WTC11 (cell line): Measurements from ENCODE around the gene CD4. TPM values are rescaled to one million over a fixed set of nuclear protein-coding genes. Genes with fewer than 3 reads are reported as not detected.

ENCODE experiments used
- ATF1 ChIP-seq: sonication (generic); formaldehyde crosslinking; IDR thresholded peaks from 2 replicates; pipeline ENCODE4 v1.8.1; 2023; ENCODE audit warnings: mild to moderate bottlenecking, moderate library complexity, missing genetic modification reagents
- CBFB ChIP-seq: sonication (generic); formaldehyde crosslinking; IDR thresholded peaks from 2 replicates; pipeline ENCODE4 v1.8.1; 2022; ENCODE audit warnings: mild to moderate bottlenecking, low read depth, missing genetic modification reagents
- ESRRA ChIP-seq: sonication (generic); formaldehyde crosslinking; IDR thresholded peaks from 2 replicates; pipeline ENCODE4 v1.8.1; 2022; ENCODE audit warnings: mild to moderate bottlenecking, missing genetic modification reagents, borderline replicate concordance
- GTF2I ChIP-seq: fragments of 250-450 bp; sonication (Bioruptor Pico); conservative IDR thresholded peaks from 2 replicates; pipeline ENCODE4 v1.4.0; 2021; ENCODE audit warnings: mild to moderate bottlenecking
- JAZF1 ChIP-seq: fragments of 250-450 bp; sonication (Bioruptor Pico); IDR thresholded peaks from 2 replicates; pipeline ENCODE4 v1.9.0; 2021; ENCODE audit warnings: moderate library complexity, mild to moderate bottlenecking, inconsistent platforms
- JUN ChIP-seq: sonication (generic); formaldehyde crosslinking; IDR thresholded peaks from 2 replicates; pipeline ENCODE4 v1.8.0; 2023; ENCODE audit warnings: mild to moderate bottlenecking, missing genetic modification reagents
- KAT7 ChIP-seq: sonication (generic); formaldehyde crosslinking; IDR thresholded peaks from 2 replicates; pipeline ENCODE4 v1.8.1; 2023; ENCODE audit warnings: missing genetic modification reagents, mild to moderate bottlenecking, borderline replicate concordance
- MYBL2 ChIP-seq: sonication (generic); formaldehyde crosslinking; IDR thresholded peaks from 2 replicates; pipeline ENCODE4 v1.8.1; 2023; ENCODE audit warnings: mild to moderate bottlenecking, moderate library complexity, missing genetic modification reagents
- NFYB ChIP-seq: sonication (generic); formaldehyde crosslinking; conservative IDR thresholded peaks from 2 replicates; pipeline ENCODE4 v1.8.0; 2022; ENCODE audit warnings: low read depth, missing genetic modification reagents
- NR1H2 ChIP-seq: sonication (generic); formaldehyde crosslinking; IDR thresholded peaks from 2 replicates; pipeline ENCODE4 v1.9.0; 2021; ENCODE audit warnings: mild to moderate bottlenecking, moderate library complexity, missing genetic modification reagents
- NR2C2 ChIP-seq: sonication (generic); formaldehyde crosslinking; IDR thresholded peaks from 2 replicates; pipeline ENCODE4 v1.8.0; 2022; ENCODE audit warnings: mild to moderate bottlenecking, missing genetic modification reagents
- PRRX2 ChIP-seq: fragments of 250-450 bp; sonication (Bioruptor Pico); IDR thresholded peaks from 2 replicates; pipeline ENCODE4 v1.8.0; 2021; ENCODE audit warnings: mild to moderate bottlenecking
- TEAD4 ChIP-seq: sonication (generic); formaldehyde crosslinking; IDR thresholded peaks from 2 replicates; pipeline ENCODE4 v1.8.0; 2022; ENCODE audit warnings: mild to moderate bottlenecking, missing genetic modification reagents
- ZNF219 ChIP-seq: sonication (generic); formaldehyde crosslinking; IDR thresholded peaks from 2 replicates; pipeline ENCODE4 v1.8.0; 2023; ENCODE audit warnings: missing genetic modification reagents, mild to moderate bottlenecking, borderline replicate concordance
- ZNF232 ChIP-seq: sonication (generic); formaldehyde crosslinking; IDR thresholded peaks from 2 replicates; pipeline ENCODE4 v1.8.0; 2022; ENCODE audit warnings: mild to moderate bottlenecking, missing genetic modification reagents
- ZNF317 ChIP-seq: sonication (generic); formaldehyde crosslinking; IDR thresholded peaks from 2 replicates; pipeline ENCODE4 v1.8.1; 2023; ENCODE audit warnings: low read depth, mild to moderate bottlenecking, moderate library complexity, missing genetic modification reagents, borderline replicate concordance
- ZNF423 ChIP-seq: fragments of 250-450 bp; sonication (Bioruptor Pico); IDR thresholded peaks from 2 replicates; pipeline ENCODE4 v2.1.2; 2022; ENCODE audit warnings: mild to moderate bottlenecking, moderate library complexity
- ZNF671 ChIP-seq: fragments of 250-450 bp; sonication (Bioruptor Pico); IDR thresholded peaks from 2 replicates; pipeline ENCODE4 v1.8.0; 2021; ENCODE audit warnings: mild to moderate bottlenecking
- total RNA-seq: library from RNA; stranded (reverse); gene quantifications from 3 replicates; pipeline ENCODE4 v1.2.3, GENCODE V29; 2021
- TF ChIP-seq, protein P1 (sequence below): sonication (generic); formaldehyde crosslinking; IDR thresholded peaks from 2 replicates; pipeline ENCODE4 v1.8.0; 2022; ENCODE audit warnings: mild to moderate bottlenecking, missing genetic modification reagents
- TF ChIP-seq, protein P2 (sequence below): fragments of 250-450 bp; sonication (Bioruptor Pico); IDR thresholded peaks from 2 replicates; pipeline ENCODE4 v1.9.0; 2021; ENCODE audit warnings: mild to moderate bottlenecking
- TF ChIP-seq, protein P3 (sequence below): sonication (generic); formaldehyde crosslinking; IDR thresholded peaks from 2 replicates; pipeline ENCODE4 v1.8.0; 2023; ENCODE audit warnings: mild to moderate bottlenecking, missing genetic modification reagents
- TF ChIP-seq, protein P4 (sequence below): fragments of 250-450 bp; sonication (Bioruptor Pico); IDR thresholded peaks from 2 replicates; pipeline ENCODE4 v1.8.0; 2021; ENCODE audit warnings: mild to moderate bottlenecking
- TF ChIP-seq, protein P5 (sequence below): sonication (generic); formaldehyde crosslinking; IDR thresholded peaks from 2 replicates; pipeline ENCODE4 v1.8.1; 2023; ENCODE audit warnings: mild to moderate bottlenecking, missing genetic modification reagents, moderate library complexity
- TF ChIP-seq, protein P6 (sequence below): sonication (generic); formaldehyde crosslinking; IDR thresholded peaks from 2 replicates; pipeline ENCODE4 v1.8.1; 2023; ENCODE audit warnings: mild to moderate bottlenecking, missing genetic modification reagents

CD4 gene
- total RNA-seq, 1 experiment from 2014 or later, result 2.5 TPM

DNA sequence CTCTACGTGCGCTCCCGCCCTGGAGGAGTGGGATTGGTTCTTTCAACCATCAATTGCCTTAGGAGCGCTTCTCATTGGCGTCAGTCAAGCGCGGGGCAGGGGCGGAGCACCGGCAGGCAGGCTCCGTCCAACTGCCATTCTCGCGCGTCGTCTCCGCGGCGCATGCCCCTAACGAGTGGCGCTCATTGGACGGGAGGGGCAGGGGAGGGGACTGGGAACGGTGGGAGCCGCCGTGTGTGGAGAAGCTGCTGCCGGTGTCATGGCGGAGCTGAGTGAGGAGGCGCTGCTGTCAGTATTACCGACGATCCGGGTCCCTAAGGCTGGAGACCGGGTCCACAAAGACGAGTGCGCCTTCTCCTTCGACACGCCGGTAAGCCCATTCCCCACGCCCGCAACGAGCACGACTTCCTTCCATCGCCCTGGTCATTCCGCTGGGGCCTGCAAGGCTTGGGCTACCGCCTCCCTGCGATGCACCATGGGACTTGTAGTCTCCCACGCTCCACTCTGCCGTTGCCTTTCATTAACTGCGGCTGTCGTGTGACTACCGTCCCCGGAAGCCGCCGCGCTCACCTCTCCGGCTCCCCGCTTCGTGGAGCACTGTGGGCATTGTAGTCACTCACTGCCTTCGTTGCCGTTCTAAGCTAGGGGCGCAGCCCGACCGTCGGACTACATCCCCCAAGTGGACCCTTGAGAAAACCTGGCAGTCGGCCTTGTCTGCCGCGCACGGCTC, 62.8 kb downstream of the CD4 start, which contains the start of gene USP5 (continued):
- TF ChIP-seq KAT7 (no peak), ZNF232 (CRISPR knock-in tag) (0 out of 2 replicates have a peak, but pooled peaks have one; percentile 40), JUN (CRISPR knock-in tag) (no peak), MYBL2 (CRISPR knock-in tag) (peak; percentile 84; the same call in 1 of the 2 replicates), ESRRA (CRISPR knock-in tag) (no peak), ATF1 (CRISPR knock-in tag) (no peak), NR1H2 (CRISPR knock-in tag) (no peak), CBFB (CRISPR knock-in tag) (0 out of 2 replicates have a peak, but pooled peaks have one; percentile 47), NFYB (CRISPR knock-in tag) (peak; percentile 90), GTF2I (CRISPR knock-in tag) (no peak), PRRX2 (CRISPR knock-in tag) (no peak), JAZF1 (CRISPR knock-in tag) (no peak), ZNF219 (CRISPR knock-in tag) (no peak), ZNF317 (CRISPR knock-in tag) (no peak), ZNF671 (CRISPR knock-in tag) (no peak), NR2C2 (CRISPR knock-in tag) (peak; percentile 61; the same call in 1 of the 2 replicates), TEAD4 (CRISPR knock-in tag) (no peak), ZNF423 (no peak)
- TF ChIP-seq, protein P1, sequence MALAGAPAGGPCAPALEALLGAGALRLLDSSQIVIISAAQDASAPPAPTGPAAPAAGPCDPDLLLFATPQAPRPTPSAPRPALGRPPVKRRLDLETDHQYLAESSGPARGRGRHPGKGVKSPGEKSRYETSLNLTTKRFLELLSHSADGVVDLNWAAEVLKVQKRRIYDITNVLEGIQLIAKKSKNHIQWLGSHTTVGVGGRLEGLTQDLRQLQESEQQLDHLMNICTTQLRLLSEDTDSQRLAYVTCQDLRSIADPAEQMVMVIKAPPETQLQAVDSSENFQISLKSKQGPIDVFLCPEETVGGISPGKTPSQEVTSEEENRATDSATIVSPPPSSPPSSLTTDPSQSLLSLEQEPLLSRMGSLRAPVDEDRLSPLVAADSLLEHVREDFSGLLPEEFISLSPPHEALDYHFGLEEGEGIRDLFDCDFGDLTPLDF (CRISPR knock-in tag), result no peak
- TF ChIP-seq, protein P2, sequence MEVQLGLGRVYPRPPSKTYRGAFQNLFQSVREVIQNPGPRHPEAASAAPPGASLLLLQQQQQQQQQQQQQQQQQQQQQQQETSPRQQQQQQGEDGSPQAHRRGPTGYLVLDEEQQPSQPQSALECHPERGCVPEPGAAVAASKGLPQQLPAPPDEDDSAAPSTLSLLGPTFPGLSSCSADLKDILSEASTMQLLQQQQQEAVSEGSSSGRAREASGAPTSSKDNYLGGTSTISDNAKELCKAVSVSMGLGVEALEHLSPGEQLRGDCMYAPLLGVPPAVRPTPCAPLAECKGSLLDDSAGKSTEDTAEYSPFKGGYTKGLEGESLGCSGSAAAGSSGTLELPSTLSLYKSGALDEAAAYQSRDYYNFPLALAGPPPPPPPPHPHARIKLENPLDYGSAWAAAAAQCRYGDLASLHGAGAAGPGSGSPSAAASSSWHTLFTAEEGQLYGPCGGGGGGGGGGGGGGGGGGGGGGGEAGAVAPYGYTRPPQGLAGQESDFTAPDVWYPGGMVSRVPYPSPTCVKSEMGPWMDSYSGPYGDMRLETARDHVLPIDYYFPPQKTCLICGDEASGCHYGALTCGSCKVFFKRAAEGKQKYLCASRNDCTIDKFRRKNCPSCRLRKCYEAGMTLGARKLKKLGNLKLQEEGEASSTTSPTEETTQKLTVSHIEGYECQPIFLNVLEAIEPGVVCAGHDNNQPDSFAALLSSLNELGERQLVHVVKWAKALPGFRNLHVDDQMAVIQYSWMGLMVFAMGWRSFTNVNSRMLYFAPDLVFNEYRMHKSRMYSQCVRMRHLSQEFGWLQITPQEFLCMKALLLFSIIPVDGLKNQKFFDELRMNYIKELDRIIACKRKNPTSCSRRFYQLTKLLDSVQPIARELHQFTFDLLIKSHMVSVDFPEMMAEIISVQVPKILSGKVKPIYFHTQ (CRISPR knock-in tag), result no peak
- TF ChIP-seq, protein P3, sequence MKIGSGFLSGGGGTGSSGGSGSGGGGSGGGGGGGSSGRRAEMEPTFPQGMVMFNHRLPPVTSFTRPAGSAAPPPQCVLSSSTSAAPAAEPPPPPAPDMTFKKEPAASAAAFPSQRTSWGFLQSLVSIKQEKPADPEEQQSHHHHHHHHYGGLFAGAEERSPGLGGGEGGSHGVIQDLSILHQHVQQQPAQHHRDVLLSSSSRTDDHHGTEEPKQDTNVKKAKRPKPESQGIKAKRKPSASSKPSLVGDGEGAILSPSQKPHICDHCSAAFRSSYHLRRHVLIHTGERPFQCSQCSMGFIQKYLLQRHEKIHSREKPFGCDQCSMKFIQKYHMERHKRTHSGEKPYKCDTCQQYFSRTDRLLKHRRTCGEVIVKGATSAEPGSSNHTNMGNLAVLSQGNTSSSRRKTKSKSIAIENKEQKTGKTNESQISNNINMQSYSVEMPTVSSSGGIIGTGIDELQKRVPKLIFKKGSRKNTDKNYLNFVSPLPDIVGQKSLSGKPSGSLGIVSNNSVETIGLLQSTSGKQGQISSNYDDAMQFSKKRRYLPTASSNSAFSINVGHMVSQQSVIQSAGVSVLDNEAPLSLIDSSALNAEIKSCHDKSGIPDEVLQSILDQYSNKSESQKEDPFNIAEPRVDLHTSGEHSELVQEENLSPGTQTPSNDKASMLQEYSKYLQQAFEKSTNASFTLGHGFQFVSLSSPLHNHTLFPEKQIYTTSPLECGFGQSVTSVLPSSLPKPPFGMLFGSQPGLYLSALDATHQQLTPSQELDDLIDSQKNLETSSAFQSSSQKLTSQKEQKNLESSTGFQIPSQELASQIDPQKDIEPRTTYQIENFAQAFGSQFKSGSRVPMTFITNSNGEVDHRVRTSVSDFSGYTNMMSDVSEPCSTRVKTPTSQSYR, result no peak
- TF ChIP-seq, protein P4, sequence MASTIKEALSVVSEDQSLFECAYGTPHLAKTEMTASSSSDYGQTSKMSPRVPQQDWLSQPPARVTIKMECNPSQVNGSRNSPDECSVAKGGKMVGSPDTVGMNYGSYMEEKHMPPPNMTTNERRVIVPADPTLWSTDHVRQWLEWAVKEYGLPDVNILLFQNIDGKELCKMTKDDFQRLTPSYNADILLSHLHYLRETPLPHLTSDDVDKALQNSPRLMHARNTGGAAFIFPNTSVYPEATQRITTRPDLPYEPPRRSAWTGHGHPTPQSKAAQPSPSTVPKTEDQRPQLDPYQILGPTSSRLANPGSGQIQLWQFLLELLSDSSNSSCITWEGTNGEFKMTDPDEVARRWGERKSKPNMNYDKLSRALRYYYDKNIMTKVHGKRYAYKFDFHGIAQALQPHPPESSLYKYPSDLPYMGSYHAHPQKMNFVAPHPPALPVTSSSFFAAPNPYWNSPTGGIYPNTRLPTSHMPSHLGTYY (CRISPR knock-in tag), result no peak
- TF ChIP-seq, protein P5, sequence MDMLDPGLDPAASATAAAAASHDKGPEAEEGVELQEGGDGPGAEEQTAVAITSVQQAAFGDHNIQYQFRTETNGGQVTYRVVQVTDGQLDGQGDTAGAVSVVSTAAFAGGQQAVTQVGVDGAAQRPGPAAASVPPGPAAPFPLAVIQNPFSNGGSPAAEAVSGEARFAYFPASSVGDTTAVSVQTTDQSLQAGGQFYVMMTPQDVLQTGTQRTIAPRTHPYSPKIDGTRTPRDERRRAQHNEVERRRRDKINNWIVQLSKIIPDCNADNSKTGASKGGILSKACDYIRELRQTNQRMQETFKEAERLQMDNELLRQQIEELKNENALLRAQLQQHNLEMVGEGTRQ, result peak; percentile 65
- TF ChIP-seq, protein P6, sequence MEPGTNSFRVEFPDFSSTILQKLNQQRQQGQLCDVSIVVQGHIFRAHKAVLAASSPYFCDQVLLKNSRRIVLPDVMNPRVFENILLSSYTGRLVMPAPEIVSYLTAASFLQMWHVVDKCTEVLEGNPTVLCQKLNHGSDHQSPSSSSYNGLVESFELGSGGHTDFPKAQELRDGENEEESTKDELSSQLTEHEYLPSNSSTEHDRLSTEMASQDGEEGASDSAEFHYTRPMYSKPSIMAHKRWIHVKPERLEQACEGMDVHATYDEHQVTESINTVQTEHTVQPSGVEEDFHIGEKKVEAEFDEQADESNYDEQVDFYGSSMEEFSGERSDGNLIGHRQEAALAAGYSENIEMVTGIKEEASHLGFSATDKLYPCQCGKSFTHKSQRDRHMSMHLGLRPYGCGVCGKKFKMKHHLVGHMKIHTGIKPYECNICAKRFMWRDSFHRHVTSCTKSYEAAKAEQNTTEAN (CRISPR knock-in tag), result no peak
